SK-N-SH treated with all-trans-retinoic acid at 6 μM for 48 hours (cell line): ENCODE measurements around the gene RAG1.

ENCODE experiments used
- ATAC-seq: fragments of 200-7000 bp; cut with Tn5 transposase; 3 replicates; pipeline ENCODE4 v1.9.1; 2020; ENCODE audit warnings: mild to moderate bottlenecking, moderate library complexity
- ARNTL ChIP-seq: fragments of 450-650 bp; formaldehyde crosslinking; IDR thresholded peaks from 2 replicates; pipeline ENCODE4 v1.5.0; 2020; ENCODE audit warnings: low read depth, mild to moderate bottlenecking, moderate library complexity, borderline replicate concordance
- BACH2 ChIP-seq: fragments of 250-450 bp; sonication (Bioruptor Pico); IDR thresholded peaks from 2 replicates; pipeline ENCODE4 v1.9.0; 2021; ENCODE audit warnings: mild to moderate bottlenecking, borderline replicate concordance
- CREB5 ChIP-seq: fragments of 250-450 bp; sonication (Bioruptor Pico); IDR thresholded peaks from 2 replicates; pipeline ENCODE4 v1.5.1; 2020; ENCODE audit warnings: low read depth, mild to moderate bottlenecking, moderate library complexity
- CSDC2 ChIP-seq: fragments of 250-450 bp; sonication (Bioruptor Pico); IDR thresholded peaks from 2 replicates; pipeline ENCODE4 v1.5.0; 2020; ENCODE audit warnings: mild to moderate bottlenecking, moderate library complexity
- ESRRG ChIP-seq: fragments of 250-450 bp; sonication (Bioruptor Pico); IDR thresholded peaks from 2 replicates; pipeline ENCODE4 v1.6.1; 2021; ENCODE audit warnings: mild to moderate bottlenecking
- GLIS3 ChIP-seq: fragments of 250-450 bp; sonication (Bioruptor Pico); IDR thresholded peaks from 2 replicates; pipeline ENCODE4 v1.5.0; 2020; ENCODE audit warnings: mild to moderate bottlenecking, moderate library complexity
- ISL1 ChIP-seq: fragments of 250-450 bp; sonication (Bioruptor Pico); IDR thresholded peaks from 2 replicates; pipeline ENCODE4 v2.1.2; 2022; ENCODE audit warnings: mild to moderate bottlenecking, moderate library complexity
- PPARA ChIP-seq: fragments of 250-450 bp; sonication (Bioruptor Pico); IDR thresholded peaks from 2 replicates; pipeline ENCODE4 v1.5.0; 2020; ENCODE audit warnings: mild to moderate bottlenecking, borderline replicate concordance
- SNAI2 ChIP-seq: fragments of 250-450 bp; sonication (Bioruptor Pico); IDR thresholded peaks from 2 replicates; pipeline ENCODE4 v1.5.0; 2020; ENCODE audit warnings: mild to moderate bottlenecking, moderate library complexity
- TCF4 ChIP-seq: fragments of 250-450 bp; sonication (Bioruptor Pico); IDR thresholded peaks from 2 replicates; pipeline ENCODE4 v1.8.0; 2021; ENCODE audit warnings: mild to moderate bottlenecking, moderate library complexity, borderline replicate concordance
- TOX ChIP-seq: fragments of 250-450 bp; sonication (Bioruptor Pico); IDR thresholded peaks from 2 replicates; pipeline ENCODE4 v1.8.0; 2021; ENCODE audit warnings: mild to moderate bottlenecking, moderate library complexity, borderline replicate concordance
- ZFP30 ChIP-seq: fragments of 450-650 bp; formaldehyde crosslinking; IDR thresholded peaks from 2 replicates; pipeline ENCODE4 v1.5.0; 2022; ENCODE audit warnings: mild to moderate bottlenecking, moderate library complexity
- ZNF565 ChIP-seq: fragments of 450-650 bp; formaldehyde crosslinking; conservative IDR thresholded peaks from 2 replicates; pipeline ENCODE4 v1.5.0; 2020; ENCODE audit warnings: low read depth, mild to moderate bottlenecking, moderate library complexity
- ZNF70 ChIP-seq: fragments of 450-650 bp; formaldehyde crosslinking; IDR thresholded peaks from 2 replicates; pipeline ENCODE4 v1.5.0; 2020; ENCODE audit warnings: mild to moderate bottlenecking, moderate library complexity
- ZNF8 ChIP-seq: fragments of 450-650 bp; formaldehyde crosslinking; IDR thresholded peaks from 2 replicates; pipeline ENCODE4 v1.5.0; 2020; ENCODE audit warnings: mild to moderate bottlenecking, moderate library complexity
- TF ChIP-seq, protein P1 (sequence below): fragments of 250-450 bp; sonication (Bioruptor Pico); IDR thresholded peaks from 2 replicates; pipeline ENCODE4 v1.8.0; 2021; ENCODE audit warnings: low read depth, mild to moderate bottlenecking, moderate library complexity, borderline replicate concordance
- TF ChIP-seq, protein P2 (sequence below): fragments of 250-450 bp; sonication (Bioruptor Pico); IDR thresholded peaks from 2 replicates; pipeline ENCODE4 v1.8.0; 2020; ENCODE audit warnings: mild to moderate bottlenecking, moderate library complexity, borderline replicate concordance
- TF ChIP-seq, protein P3 (sequence below): fragments of 250-450 bp; sonication (Bioruptor Pico); IDR thresholded peaks from 2 replicates; pipeline ENCODE4 v1.5.0; 2020; ENCODE audit warnings: mild to moderate bottlenecking, moderate library complexity
- TF ChIP-seq, protein P4 (sequence below): fragments of 250-450 bp; sonication (Bioruptor Pico); IDR thresholded peaks from 2 replicates; pipeline ENCODE4 v1.5.1; 2021; ENCODE audit warnings: mild to moderate bottlenecking, moderate library complexity

RAG1 gene

DNA sequence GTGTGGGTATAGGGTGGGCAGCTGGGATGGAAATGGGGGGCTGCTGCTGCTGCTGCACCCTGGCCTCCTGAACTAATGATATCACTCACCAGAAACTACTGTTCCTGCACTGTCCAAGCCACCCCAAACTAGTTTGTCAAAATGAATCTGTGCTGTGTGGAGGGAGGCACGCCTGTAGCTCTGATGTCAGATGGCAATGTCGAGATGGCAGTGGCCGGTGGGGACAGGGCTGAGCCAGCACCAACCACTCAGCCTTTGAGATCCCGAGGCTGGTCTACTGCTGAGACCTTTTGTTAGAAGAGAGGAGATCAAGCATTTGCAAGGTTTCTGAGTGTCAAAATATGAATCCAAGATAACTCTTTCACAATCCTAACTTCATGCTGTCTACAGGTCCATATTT is 1.3 kb downstream of the RAG1 start:
- TF ChIP-seq ARNTL (CRISPR knock-in tag), result no peak
- no peak for TF ChIP-seq GLIS3
- TF ChIP-seq, protein P1, sequence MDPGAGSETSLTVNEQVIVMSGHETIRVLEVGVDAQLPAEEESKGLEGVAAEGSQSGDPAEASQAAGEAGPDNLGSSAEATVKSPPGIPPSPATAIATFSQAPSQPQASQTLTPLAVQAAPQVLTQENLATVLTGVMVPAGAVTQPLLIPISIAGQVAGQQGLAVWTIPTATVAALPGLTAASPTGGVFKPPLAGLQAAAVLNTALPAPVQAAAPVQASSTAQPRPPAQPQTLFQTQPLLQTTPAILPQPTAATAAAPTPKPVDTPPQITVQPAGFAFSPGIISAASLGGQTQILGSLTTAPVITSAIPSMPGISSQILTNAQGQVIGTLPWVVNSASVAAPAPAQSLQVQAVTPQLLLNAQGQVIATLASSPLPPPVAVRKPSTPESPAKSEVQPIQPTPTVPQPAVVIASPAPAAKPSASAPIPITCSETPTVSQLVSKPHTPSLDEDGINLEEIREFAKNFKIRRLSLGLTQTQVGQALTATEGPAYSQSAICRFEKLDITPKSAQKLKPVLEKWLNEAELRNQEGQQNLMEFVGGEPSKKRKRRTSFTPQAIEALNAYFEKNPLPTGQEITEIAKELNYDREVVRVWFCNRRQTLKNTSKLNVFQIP (CRISPR knock-in tag), result no peak
- no peak for TF ChIP-seq ESRRG (CRISPR knock-in tag)
- no peak for TF ChIP-seq CSDC2 (CRISPR knock-in tag)
- TF ChIP-seq BACH2 (CRISPR knock-in tag), result no peak
- TF ChIP-seq, protein P2, sequence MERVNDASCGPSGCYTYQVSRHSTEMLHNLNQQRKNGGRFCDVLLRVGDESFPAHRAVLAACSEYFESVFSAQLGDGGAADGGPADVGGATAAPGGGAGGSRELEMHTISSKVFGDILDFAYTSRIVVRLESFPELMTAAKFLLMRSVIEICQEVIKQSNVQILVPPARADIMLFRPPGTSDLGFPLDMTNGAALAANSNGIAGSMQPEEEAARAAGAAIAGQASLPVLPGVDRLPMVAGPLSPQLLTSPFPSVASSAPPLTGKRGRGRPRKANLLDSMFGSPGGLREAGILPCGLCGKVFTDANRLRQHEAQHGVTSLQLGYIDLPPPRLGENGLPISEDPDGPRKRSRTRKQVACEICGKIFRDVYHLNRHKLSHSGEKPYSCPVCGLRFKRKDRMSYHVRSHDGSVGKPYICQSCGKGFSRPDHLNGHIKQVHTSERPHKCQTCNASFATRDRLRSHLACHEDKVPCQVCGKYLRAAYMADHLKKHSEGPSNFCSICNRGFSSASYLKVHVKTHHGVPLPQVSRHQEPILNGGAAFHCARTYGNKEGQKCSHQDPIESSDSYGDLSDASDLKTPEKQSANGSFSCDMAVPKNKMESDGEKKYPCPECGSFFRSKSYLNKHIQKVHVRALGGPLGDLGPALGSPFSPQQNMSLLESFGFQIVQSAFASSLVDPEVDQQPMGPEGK (CRISPR knock-in tag), result no peak
- TF ChIP-seq ZNF565, result no peak
- no peak for TF ChIP-seq CREB5 (CRISPR knock-in tag)
- TF ChIP-seq ZNF8, result no peak
- TF ChIP-seq SNAI2 (CRISPR knock-in tag), result no peak
- TF ChIP-seq, all 23 proteins: peak for 0
- no peak for ATAC-seq

DNA sequence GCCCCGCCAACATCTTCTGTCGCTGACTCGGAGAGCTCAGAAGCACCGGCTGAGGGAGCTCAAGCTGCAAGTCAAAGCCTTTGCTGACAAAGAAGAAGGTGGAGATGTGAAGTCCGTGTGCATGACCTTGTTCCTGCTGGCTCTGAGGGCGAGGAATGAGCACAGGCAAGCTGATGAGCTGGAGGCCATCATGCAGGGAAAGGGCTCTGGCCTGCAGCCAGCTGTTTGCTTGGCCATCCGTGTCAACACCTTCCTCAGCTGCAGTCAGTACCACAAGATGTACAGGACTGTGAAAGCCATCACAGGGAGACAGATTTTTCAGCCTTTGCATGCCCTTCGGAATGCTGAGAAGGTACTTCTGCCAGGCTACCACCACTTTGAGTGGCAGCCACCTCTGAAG is 6.7 kb downstream of the RAG1 start:
- no peak for TF ChIP-seq TOX (CRISPR knock-in tag)

GRCh38 chr11:36577373-36577772 is 9.6 kb downstream of the RAG1 start:
- ATAC-seq, result peak; percentile 53
- no peak for TF ChIP-seq ZFP30 (CRISPR knock-in tag)
- no peak for TF ChIP-seq SNAI2 (CRISPR knock-in tag)
- TF ChIP-seq, protein P3, sequence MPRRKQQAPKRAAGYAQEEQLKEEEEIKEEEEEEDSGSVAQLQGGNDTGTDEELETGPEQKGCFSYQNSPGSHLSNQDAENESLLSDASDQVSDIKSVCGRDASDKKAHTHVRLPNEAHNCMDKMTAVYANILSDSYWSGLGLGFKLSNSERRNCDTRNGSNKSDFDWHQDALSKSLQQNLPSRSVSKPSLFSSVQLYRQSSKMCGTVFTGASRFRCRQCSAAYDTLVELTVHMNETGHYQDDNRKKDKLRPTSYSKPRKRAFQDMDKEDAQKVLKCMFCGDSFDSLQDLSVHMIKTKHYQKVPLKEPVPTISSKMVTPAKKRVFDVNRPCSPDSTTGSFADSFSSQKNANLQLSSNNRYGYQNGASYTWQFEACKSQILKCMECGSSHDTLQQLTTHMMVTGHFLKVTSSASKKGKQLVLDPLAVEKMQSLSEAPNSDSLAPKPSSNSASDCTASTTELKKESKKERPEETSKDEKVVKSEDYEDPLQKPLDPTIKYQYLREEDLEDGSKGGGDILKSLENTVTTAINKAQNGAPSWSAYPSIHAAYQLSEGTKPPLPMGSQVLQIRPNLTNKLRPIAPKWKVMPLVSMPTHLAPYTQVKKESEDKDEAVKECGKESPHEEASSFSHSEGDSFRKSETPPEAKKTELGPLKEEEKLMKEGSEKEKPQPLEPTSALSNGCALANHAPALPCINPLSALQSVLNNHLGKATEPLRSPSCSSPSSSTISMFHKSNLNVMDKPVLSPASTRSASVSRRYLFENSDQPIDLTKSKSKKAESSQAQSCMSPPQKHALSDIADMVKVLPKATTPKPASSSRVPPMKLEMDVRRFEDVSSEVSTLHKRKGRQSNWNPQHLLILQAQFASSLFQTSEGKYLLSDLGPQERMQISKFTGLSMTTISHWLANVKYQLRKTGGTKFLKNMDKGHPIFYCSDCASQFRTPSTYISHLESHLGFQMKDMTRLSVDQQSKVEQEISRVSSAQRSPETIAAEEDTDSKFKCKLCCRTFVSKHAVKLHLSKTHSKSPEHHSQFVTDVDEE, result no peak

More for the DNA sequence above, 6.7 kb downstream of the RAG1 start:
- no peak for ATAC-seq

GRCh38 chr11:36577859-36578258 is 10.1 kb downstream of the RAG1 start:
- ATAC-seq, result peak; percentile 94

More at GRCh38 chr11:36577859-36578258, 10.1 kb downstream of the RAG1 start:
- TF ChIP-seq CSDC2 (CRISPR knock-in tag) (no peak), ZNF70 (CRISPR knock-in tag) (no peak), ESRRG (CRISPR knock-in tag) (no peak), CREB5 (CRISPR knock-in tag) (peak; percentile 71; the same call in 1 of the 2 replicates), SNAI2 (CRISPR knock-in tag) (no peak), ISL1 (CRISPR knock-in tag) (peak; percentile 49; the same call in 1 of the 2 replicates), TCF4 (no peak), PPARA (CRISPR knock-in tag) (no peak)
- TF ChIP-seq, protein P4, sequence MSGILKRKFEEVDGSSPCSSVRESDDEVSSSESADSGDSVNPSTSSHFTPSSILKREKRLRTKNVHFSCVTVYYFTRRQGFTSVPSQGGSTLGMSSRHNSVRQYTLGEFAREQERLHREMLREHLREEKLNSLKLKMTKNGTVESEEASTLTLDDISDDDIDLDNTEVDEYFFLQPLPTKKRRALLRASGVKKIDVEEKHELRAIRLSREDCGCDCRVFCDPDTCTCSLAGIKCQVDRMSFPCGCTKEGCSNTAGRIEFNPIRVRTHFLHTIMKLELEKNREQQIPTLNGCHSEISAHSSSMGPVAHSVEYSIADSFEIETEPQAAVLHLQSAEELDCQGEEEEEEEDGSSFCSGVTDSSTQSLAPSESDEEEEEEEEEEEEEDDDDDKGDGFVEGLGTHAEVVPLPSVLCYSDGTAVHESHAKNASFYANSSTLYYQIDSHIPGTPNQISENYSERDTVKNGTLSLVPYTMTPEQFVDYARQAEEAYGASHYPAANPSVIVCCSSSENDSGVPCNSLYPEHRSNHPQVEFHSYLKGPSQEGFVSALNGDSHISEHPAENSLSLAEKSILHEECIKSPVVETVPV, result no peak
